Gastroesophageal sphincter (tissue), 4 donors: ENCODE measurements around the gene LDLRAD4. TPM values are rescaled to one million over a fixed set of nuclear protein-coding genes. Genes with fewer than 3 reads are reported as not detected.

Experiments
- ATAC-seq: fragments of 150-250 bp; one replicate; pipeline ENCODE4 v1.9.1; 2016; ENCODE audit warnings: mild to moderate bottlenecking, moderate library complexity
- H3K27ac ChIP-seq, 4 donors: fragments of 200-600 bp; sonication (generic) in 3 of 4; 1 replicate in 3 of 4; 2 replicates in 1 of 4; pipeline ENCODE4 v1.5.1; 2016 to 2019
- H3K27me3 ChIP-seq: fragments of 200-600 bp; sonication (generic); one replicate; pipeline ENCODE4 v1.5.1; 2019
- H3K36me3 ChIP-seq, 2 donors: fragments of 200-600 bp; sonication (generic); one replicate each; pipeline ENCODE4 v1.5.1; 2019; ENCODE audit warnings: control low read depth in 1 of 2
- H3K4me1 ChIP-seq, 3 donors: fragments of 200-600 bp; sonication (generic); 1 replicate in 2 of 3; 2 replicates in 1 of 3; pipeline ENCODE4 v1.5.1; 2016 to 2019; ENCODE audit warnings: control low read depth in 2 of 3
- H3K4me3 ChIP-seq, 2 donors: fragments of 200-600 bp; sonication (generic); one replicate each; pipeline ENCODE4 v1.5.1; 2019; ENCODE audit warnings: mild to moderate bottlenecking in 1 of 2, moderate library complexity in 1 of 2
- H3K9me3 ChIP-seq, 3 donors: fragments of 200-600 bp; sonication (generic); one replicate each; pipeline ENCODE4 v1.5.1; 2017 to 2019; ENCODE audit warnings: control low read depth in 2 of 3
- CTCF ChIP-seq, 4 experiments: fragments of 200-600 bp in 2 of 4; fragments of 450-650 bp in 2 of 4; sonication (generic) in 1 of 4; IDR thresholded peaks; one replicate each; pipeline ENCODE4 v1.5.1; 2017 to 2019; ENCODE audit warnings: antibody characterized with exemption in 4 of 4, mild to moderate bottlenecking in 2 of 4, moderate library complexity in 2 of 4
- EP300 ChIP-seq: sonication (generic); formaldehyde crosslinking; IDR thresholded peaks from one replicate; pipeline ENCODE4 v1.6.1; 2017; ENCODE audit warnings: antibody characterized with exemption, mild to moderate bottlenecking
- POLR2A ChIP-seq, 2 donors: fragments of 450-650 bp; IDR thresholded peaks; one replicate each; pipeline ENCODE4 v1.6.1; 2017; ENCODE audit warnings: antibody characterized with exemption in 2 of 2, mild to moderate bottlenecking in 2 of 2, moderate library complexity in 1 of 2
- POLR2AphosphoS5 ChIP-seq: sonication (generic); formaldehyde crosslinking; IDR thresholded peaks from one replicate; pipeline ENCODE4 v1.6.1; 2017; ENCODE audit warnings: antibody characterized with exemption
- WGBS, 2 donors: methylation state at CpG; one replicate each; pipeline ENCODE4 v1.1.5; 2018; ENCODE audit warnings: low coverage in 1 of 2; 5-methylcytosine and 5-hydroxymethylcytosine counted together
- total RNA-seq, 4 donors: library from RNA; depleted of rRNA; stranded (reverse); fragments of >200 nt; gene quantifications; one replicate each; pipeline ENCODE4 v1.1.0, GENCODE V29; 2016

The LDLRAD4 gene
- total RNA-seq, 4 donors from 2014 or later = 28.1 to 85.9 (median 55.2) TPM

GRCh38 chr18:13397504-13398163, 179.1 kb downstream of the LDLRAD4 start:
- Histone ChIP-seq H3K27ac (no peak overlapping the region), H3K4me1 (peaks cover 0 to 6% (median 0%) of the 10 kb centered on the region in 3 donors), H3K27me3 (no peaks in the 10 kb centered on the region), H3K36me3 (peaks cover 0 to 4% of the 10 kb centered on the region in 2 donors), H3K4me3 (no peak overlapping the region), H3K9me3 (no peaks in the 10 kb centered on the region)
- 92 to 98% methylated on average over 7 of the region's 16 CpGs for WGBS, 2 donors
- ATAC-seq = no peak
- TF ChIP-seq EP300 = no peak
- TF ChIP-seq POLR2AphosphoS5 = no peak

GRCh38 chr18:13398631-13399030, 180.1 kb downstream of the LDLRAD4 start:
- Histone ChIP-seq H3K27ac (no peak overlapping the region), H3K9me3 (no peaks in the 10 kb centered on the region), H3K27me3 (no peaks in the 10 kb centered on the region), H3K4me3 (no peak overlapping the region), H3K4me1 (peaks cover 0 to 6% (median 0%) of the 10 kb centered on the region in 3 donors), H3K36me3 (peaks cover 0 to 4% of the 10 kb centered on the region in 2 donors)
- ATAC-seq = no peak
- TF ChIP-seq POLR2A (IDR thresholded peaks at IDR 0.05) (no peak), POLR2AphosphoS5 (no peak), EP300 (no peak), CTCF (IDR thresholded peaks at IDR 0.05) (no peak)
- 88 to 93% methylated on average over 6 to 9 of the region's 11 CpGs for WGBS, 2 donors

- no peak overlapping the region for H3K4me3 ChIP-seq
- H3K9me3 ChIP-seq = no peaks in the 10 kb centered on the region
- peaks cover 0 to 6% (median 0%) of the 10 kb centered on the region in 3 donors for H3K4me1 ChIP-seq
- 53 to 74% methylated on average over 3 to 8 of the region's 8 CpGs for WGBS, 2 donors
- H3K27ac ChIP-seq = no peak overlapping the region
- H3K27me3 ChIP-seq = no peaks in the 10 kb centered on the region
- H3K36me3 ChIP-seq = peaks cover 0 to 9% of the 10 kb centered on the region in 2 donors
- no peak for TF ChIP-seq EP300
- TF ChIP-seq POLR2A (IDR thresholded peaks at IDR 0.05) = no peak
- no peak for TF ChIP-seq POLR2AphosphoS5
- no peak for TF ChIP-seq CTCF (IDR thresholded peaks at IDR 0.05)
- ATAC-seq = no peak
These were observed 181.0 kb downstream of the LDLRAD4 start for GRCh38 chr18:13399511-13399910.

- H3K4me3 ChIP-seq = no peak overlapping the region
- ATAC-seq = no peak
- H3K27ac ChIP-seq = no peak overlapping the region
- no peak for TF ChIP-seq EP300
- no peaks in the 10 kb centered on the region for H3K9me3 ChIP-seq
- 82 to 92% methylated on average over 9 to 10 of the region's 11 CpGs for WGBS, 2 donors
- H3K27me3 ChIP-seq = no peaks in the 10 kb centered on the region
- H3K4me1 ChIP-seq = no peaks in the 10 kb centered on the region
- peaks cover 0 to 12% of the 10 kb centered on the region in 2 donors for H3K36me3 ChIP-seq
These were observed 182.2 kb downstream of the LDLRAD4 start for GRCh38 chr18:13400636-13401315.

- no peak for TF ChIP-seq POLR2A (IDR thresholded peaks at IDR 0.05)
- no peak for TF ChIP-seq EP300
- TF ChIP-seq CTCF (IDR thresholded peaks at IDR 0.05) = no peak
- no peak for TF ChIP-seq POLR2AphosphoS5
- Histone ChIP-seq H3K36me3 (peaks cover 0 to 12% of the 10 kb centered on the region in 2 donors), H3K4me1 (no peaks in the 10 kb centered on the region), H3K27me3 (no peaks in the 10 kb centered on the region), H3K9me3 (no peaks in the 10 kb centered on the region), H3K27ac (no peak overlapping the region), H3K4me3 (no peak overlapping the region)
- WGBS, 2 donors = 80 to 87% methylated on average over 2 to 7 of the region's 8 CpGs
- ATAC-seq = no peak
These were observed 182.8 kb downstream of the LDLRAD4 start for GRCh38 chr18:13401404-13401803.

- Histone ChIP-seq H3K36me3 (peaks cover 0 to 12% of the 10 kb centered on the region in 2 donors), H3K27ac (no peak overlapping the region), H3K27me3 (no peaks in the 10 kb centered on the region), H3K4me1 (no peaks in the 10 kb centered on the region), H3K4me3 (no peak overlapping the region), H3K9me3 (no peaks in the 10 kb centered on the region)
- WGBS, 2 donors = 88% methylated on average over 10 of the region's 10 CpGs; no CpG with 5 or more reads in 1 of the 2 donors
- ATAC-seq = no peak
- TF ChIP-seq CTCF (IDR thresholded peaks at IDR 0.05) (no peak), POLR2AphosphoS5 (no peak), POLR2A (IDR thresholded peaks at IDR 0.05) (no peak), EP300 (no peak)
These were observed 183.3 kb downstream of the LDLRAD4 start for GRCh38 chr18:13401826-13402225.
